ENCODE measurements around the gene EFR3B.
"Not testable (repeated sequence)": the region's sequence is repeated elsewhere in the genome, so short reads cannot be mapped to it uniquely, and the experiment has no call there.

Gene EFR3B, protein sequence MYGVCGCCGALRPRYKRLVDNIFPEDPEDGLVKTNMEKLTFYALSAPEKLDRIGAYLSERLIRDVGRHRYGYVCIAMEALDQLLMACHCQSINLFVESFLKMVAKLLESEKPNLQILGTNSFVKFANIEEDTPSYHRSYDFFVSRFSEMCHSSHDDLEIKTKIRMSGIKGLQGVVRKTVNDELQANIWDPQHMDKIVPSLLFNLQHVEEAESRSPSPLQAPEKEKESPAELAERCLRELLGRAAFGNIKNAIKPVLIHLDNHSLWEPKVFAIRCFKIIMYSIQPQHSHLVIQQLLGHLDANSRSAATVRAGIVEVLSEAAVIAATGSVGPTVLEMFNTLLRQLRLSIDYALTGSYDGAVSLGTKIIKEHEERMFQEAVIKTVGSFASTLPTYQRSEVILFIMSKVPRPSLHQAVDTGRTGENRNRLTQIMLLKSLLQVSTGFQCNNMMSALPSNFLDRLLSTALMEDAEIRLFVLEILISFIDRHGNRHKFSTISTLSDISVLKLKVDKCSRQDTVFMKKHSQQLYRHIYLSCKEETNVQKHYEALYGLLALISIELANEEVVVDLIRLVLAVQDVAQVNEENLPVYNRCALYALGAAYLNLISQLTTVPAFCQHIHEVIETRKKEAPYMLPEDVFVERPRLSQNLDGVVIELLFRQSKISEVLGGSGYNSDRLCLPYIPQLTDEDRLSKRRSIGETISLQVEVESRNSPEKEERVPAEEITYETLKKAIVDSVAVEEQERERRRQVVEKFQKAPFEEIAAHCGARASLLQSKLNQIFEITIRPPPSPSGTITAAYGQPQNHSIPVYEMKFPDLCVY

DNA sequence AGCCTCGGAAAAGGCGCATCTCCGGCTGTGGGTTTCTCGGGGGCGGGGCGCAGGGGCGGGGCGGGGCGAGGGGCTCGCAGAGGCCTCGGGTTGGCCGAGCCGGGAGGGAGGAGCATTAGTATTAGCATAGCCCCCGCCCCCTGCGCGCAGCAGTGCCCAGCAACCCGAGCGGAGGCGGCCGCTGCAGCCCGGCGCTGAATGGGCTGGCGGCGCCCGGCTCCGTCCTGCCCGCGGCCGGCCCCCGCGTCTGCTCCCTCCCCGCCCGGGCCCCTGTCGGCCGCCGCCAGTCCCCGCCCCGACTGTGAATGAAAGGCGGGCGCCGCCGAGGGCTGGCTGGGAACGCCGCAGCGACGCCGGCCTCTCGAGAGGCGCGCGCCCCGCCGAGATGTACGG is at the start of gene EFR3B:
EFR3B (plus strand) TSS at position 149 of the 393 bp plus-strand sequence; CDS start at position 386, 237 bp downstream.
- peak within 1 kb of the TSS; percentile 75 for H3K27ac ChIP-seq
- TF ChIP-seq, protein P1, sequence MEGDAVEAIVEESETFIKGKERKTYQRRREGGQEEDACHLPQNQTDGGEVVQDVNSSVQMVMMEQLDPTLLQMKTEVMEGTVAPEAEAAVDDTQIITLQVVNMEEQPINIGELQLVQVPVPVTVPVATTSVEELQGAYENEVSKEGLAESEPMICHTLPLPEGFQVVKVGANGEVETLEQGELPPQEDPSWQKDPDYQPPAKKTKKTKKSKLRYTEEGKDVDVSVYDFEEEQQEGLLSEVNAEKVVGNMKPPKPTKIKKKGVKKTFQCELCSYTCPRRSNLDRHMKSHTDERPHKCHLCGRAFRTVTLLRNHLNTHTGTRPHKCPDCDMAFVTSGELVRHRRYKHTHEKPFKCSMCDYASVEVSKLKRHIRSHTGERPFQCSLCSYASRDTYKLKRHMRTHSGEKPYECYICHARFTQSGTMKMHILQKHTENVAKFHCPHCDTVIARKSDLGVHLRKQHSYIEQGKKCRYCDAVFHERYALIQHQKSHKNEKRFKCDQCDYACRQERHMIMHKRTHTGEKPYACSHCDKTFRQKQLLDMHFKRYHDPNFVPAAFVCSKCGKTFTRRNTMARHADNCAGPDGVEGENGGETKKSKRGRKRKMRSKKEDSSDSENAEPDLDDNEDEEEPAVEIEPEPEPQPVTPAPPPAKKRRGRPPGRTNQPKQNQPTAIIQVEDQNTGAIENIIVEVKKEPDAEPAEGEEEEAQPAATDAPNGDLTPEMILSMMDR (conservative IDR thresholded peaks at IDR 0.05): no peak

DNA sequence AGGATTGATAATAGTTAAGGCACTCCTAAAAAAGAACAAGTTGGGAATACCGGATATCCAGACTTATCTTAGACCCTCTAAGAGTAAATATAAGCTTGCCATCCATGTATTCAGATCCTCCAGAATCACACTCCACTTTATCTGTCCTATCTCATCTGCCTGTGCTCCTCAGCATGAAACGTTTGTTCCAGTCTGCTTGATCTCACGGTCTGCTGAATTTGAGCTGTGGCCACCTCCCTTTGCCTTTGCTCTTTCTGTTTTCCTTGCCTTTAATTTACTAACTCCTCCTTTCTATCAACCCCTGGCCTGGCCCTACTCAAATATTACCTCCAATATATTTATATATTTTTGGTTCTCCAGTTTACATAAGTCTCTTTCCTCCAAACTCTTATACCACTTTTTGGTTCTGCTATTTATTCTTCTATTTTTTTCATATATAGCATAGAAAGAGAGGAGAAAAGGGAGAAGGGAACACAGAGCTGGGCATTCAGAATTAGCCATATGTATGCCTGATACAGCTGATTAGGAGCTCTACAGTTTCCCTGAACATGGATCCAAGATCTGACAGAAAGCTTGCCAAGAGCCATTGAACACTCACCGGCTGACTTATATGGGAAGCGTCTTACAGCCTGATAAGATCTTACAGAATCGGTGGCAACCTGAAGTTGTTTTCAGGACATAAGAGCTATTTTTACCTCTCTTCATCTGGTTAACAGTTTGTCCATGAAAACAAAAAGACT is 48.3 kb upstream of the EFR3B start:
- TF ChIP-seq, protein P1 (conservative IDR thresholded peaks at IDR 0.05): no peak
- peak overlapping the region; percentile 47 for H3K27ac ChIP-seq

DNA sequence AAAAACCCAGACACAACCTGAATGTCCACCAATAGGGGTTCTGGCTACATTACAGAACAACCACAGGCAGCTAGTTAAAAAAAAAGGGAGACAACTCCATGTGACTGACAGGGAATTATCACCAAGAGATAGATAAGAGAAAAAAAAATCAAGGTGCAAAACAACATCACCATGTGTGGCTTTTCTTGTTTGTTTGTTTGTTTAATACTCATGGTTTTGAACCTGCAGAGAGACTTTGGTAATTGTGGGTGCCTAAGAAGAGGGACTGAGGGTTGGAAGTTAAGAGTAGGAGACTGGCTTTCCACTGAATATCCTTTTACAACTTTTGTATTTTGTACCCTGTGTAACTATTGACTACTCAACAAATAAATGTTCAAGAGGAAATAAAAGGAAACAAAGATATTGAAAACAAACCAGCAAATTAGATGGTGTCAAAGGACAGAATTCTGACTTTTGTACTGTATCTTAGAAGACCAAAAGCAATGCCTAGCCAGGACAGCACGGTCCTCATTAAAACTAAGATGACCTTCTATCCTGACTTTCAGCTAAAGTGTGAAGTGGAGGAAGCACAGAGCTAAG is 47.6 kb upstream of the EFR3B start:
- peak overlapping the region; percentile 47 for H3K27ac ChIP-seq
- TF ChIP-seq, protein P1 (conservative IDR thresholded peaks at IDR 0.05): no peak

- H3K27ac ChIP-seq: not testable (repeated sequence)
These were observed 42.8 kb upstream of the EFR3B start for GRCh38 chr2:24999097-24999496.

DNA sequence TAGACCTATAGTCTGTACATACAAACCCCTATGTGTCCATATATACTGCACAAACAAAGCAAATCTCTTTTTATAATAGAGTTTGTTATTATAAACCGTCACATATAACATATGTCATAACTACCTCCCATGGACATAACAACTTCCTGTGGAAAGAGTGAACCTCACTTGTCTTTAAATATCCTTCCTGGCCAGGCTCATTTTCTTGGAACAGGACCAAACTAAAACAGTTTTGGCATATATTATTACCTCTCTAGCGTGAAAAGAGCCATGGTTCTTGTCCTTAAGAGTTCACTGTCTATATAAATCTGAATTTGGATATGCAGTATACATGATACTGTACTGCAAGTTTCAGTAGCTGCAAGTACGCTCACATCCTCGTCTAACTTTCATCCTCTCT is 41.8 kb upstream of the EFR3B start:
- H3K27ac ChIP-seq: no peak overlapping the region
- TF ChIP-seq, protein P1 (conservative IDR thresholded peaks at IDR 0.05): no peak

- TF ChIP-seq, protein P1 (conservative IDR thresholded peaks at IDR 0.05): no peak
- no peak overlapping the region for H3K27ac ChIP-seq
These were observed 41.2 kb upstream of the EFR3B start for GRCh38 chr2:25000503-25001324.

DNA sequence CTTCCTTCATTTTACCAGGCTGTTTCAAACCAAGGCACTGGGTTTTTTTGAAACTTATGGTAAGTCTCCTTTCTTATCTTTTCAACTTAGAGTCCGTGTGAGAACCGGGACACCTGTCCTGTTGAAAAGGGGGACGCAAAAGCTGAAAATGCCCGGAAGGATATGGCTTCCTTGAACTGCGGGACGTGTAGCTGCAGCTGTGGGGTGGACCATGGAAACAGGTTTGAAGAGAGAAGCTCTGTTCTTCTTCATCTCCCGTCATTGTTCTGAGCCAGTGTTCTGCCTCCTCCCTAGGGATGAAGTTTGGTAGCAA is 40.6 kb upstream of the EFR3B start:
- H3K27ac ChIP-seq: no peak overlapping the region
- TF ChIP-seq, protein P1 (conservative IDR thresholded peaks at IDR 0.05): no peak

All from VCaP (cell line).